IPS DF 19.7 (cell line): ENCODE results near the gene BUB3.
A peak's percentile ranks its signal among the peaks of the same experiment; 100 is the strongest.

ENCODE experiments used
- DNase-seq: peaks from one replicate; pipeline ENCODE4 v3.0.0-alpha.2; 2013; ENCODE audit warnings: low read depth, low spot score

Gene BUB3, protein sequence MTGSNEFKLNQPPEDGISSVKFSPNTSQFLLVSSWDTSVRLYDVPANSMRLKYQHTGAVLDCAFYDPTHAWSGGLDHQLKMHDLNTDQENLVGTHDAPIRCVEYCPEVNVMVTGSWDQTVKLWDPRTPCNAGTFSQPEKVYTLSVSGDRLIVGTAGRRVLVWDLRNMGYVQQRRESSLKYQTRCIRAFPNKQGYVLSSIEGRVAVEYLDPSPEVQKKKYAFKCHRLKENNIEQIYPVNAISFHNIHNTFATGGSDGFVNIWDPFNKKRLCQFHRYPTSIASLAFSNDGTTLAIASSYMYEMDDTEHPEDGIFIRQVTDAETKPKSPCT

DNA sequence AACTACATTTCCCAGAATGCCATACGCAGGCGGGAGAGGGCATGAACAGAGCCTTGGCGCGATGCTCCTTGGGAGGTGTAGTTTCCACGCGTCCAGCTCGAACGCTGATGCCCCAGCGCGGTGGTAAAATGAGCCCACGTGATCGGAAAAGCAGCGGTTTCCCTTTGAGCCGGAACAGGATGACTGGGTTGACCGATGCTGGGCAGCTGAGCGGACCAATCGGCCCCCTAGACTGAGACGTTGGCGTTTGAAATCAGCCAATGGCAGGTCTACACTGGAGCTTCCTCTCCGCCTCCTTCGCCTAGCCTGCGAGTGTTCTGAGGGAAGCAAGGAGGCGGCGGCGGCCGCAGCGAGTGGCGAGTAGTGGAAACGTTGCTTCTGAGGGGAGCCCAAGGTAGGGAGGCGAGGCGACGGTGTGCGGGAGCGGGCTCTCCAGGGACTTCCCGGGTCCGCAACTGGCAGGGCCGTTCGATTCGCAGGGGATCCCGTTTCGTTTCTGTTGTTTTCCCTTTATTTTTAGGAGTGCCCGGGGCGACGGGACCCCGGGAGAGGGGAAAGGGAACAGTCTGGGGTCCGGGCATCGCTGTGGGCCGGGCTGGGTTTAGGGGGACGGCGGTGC is at the start of gene BUB3:
Gene BUB3, plus strand, starts transcription at position 311 of the 619 bp plus-strand sequence. CDS start 516 bp downstream, outside the sequence.
- peak; percentile 99 for DNase-seq

DNA sequence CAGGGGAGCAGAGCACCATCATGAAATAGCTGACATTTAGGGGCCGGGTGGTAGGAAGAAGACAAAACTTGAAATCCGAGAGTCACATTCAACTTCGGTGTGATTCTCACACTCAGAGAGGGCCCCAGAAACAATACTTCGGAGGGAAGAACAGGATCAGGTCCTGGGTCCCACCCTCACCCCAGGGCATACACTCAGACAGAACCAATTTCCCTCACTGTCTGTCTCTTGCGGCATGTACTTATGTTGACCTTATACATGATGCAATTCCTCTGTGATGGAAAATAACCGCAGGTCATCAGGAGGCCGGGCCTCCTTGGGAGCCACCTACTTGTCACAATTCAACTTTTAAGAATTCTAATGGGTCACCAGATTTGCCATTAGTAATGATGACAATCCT is 44.7 kb upstream of the BUB3 start:
- DNase-seq = no peak

DNA sequence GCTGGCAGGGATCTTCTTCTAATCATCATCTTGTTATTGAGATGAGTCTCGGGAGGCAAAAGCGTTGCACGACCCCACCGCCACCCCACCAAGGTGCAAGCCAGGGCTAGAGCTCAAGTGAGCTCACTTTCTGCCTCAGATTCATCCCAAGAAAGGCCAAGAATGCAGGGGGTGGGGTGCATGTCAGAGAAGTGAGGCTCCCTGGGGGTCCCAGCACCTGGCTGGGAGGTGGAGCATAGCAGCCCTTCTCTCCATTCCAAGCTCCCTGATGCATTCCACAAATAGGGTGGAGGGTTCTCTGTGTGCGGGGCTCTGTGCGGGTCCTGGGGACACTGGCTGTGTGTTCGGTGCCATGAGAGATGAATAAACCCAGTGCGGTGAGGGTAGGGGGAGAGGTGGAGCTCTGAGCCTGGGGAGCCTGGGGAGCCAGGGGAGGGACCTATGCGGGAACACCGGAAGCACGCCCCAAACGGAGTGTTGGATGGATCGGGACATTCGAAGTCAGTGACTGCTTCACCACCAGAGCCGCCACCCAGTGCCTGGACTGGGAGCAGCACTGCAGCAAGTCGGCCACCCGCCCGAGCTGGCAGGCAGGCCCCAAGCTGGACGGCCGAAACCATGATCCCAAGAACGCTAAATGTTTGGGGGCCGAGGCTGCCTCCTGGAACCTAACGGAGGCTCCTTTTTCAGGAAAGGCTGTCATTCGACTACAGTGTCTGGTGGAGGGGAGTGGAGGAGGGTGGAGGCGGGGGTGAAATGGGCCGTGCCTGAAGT is 36.4 kb upstream of the BUB3 start:
- DNase-seq = no peak

DNA sequence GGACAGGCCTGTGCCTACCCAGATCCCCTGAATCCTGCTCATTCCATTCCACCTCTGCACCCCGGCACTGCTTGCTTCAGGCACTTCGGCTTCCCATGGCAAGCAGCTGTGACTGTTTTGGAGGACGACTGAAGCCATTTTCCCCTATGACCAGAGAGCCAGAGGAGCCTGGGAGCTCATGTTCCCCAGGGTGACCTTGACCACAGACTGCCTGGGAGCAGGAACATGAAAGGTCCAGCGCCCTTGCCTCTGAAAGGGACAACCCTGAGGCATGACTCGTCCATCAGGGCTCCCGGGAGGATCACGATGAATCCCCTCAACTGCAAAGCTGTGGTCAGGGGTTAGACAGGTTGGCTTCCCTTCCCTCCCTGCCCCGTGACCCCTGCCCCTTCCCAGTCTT is 35.1 kb upstream of the BUB3 start:
- DNase-seq = no peak

DNA sequence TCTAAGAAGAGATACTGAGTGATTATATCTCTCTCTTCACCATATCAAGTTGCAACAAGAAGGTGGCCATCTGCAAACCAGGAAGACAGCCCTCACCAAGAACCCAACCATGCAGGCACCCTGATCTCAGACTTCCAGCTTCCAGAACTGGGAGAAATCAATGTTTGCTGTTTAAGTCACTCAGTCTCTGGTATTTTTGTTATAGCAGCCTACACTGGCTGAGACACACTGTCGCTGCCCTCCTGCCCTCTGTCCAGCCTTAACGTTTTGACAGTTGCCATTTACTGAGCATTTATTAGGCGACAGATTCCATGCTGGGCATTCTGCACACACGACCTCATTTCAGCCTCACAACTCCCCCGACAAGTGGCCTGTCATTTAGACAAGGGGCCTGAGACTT is 28.0 kb upstream of the BUB3 start:
- no peak for DNase-seq

DNA sequence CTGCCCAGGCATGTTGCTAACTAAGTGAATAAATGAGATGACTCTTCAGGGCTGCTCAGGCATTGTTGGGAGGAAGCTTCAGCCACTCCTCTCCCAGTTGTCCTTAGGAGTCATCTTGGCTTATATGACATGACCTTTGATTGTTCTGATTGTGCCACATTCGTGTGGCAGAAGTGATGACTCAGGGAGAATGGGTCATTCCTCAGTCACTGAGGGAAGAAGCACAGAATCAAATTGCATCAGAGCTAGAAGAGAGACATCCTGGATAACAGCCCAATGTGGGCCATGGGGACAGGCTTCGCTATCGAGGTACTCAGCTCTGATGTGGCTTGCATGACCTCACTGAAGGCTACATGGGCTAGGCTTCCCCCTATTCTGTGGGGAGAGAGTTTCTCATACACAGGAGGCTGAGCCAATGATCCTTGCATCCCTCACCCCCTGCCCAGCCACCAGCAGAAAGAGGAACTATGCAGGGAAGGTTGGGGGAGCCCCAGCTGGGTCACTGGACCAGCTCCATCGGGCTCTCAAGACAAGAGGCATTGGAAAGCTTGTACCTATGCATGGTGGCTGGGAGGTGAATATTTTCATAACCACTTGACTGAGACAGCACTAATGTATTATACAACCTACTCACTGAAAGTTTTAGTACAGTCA is 24.5 kb upstream of the BUB3 start:
- DNase-seq = no peak

DNA sequence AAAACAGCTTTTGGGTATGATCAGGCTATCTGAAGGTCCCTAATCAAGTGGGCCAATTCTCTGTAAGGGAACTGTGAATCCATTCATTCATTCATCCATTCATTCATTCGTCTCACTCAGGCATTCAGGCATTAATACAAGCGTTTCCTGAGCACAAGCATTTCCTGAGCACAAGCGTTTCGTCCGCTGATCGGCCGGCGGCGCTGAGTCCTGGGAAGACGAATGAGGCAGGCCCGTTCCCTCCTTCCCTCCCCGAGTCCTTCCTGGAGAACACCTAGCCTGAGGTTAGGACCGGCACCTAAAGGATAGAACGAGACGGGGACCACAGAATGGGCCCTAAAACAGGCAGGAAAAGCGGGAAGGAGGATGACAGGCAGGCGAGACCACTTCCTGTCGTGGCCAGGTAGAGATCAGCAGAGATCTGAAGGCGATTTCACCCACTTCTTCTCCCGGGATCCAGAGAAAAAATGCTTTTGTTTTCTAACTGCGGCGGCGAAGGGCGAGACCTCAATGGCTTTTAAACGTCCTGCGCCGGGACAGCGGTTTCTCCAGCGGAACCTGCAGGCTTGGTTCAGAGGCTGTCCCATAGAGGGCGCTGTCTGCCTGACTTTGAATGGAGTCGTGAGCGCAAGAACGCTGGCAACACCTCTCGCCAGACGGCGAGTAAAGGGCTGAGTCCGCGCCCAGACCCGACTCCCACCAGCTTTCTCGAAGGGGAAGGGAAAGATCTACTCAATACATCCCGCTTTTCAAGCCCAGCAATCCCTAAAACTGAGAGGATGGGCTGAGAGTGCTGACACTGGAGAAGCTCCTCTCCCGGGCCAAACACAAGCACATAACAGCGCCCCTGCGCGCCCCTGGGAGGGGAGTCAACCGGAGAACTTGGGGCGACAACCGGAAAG is 21.4 kb upstream of the BUB3 start:
- DNase-seq = no peak

DNA sequence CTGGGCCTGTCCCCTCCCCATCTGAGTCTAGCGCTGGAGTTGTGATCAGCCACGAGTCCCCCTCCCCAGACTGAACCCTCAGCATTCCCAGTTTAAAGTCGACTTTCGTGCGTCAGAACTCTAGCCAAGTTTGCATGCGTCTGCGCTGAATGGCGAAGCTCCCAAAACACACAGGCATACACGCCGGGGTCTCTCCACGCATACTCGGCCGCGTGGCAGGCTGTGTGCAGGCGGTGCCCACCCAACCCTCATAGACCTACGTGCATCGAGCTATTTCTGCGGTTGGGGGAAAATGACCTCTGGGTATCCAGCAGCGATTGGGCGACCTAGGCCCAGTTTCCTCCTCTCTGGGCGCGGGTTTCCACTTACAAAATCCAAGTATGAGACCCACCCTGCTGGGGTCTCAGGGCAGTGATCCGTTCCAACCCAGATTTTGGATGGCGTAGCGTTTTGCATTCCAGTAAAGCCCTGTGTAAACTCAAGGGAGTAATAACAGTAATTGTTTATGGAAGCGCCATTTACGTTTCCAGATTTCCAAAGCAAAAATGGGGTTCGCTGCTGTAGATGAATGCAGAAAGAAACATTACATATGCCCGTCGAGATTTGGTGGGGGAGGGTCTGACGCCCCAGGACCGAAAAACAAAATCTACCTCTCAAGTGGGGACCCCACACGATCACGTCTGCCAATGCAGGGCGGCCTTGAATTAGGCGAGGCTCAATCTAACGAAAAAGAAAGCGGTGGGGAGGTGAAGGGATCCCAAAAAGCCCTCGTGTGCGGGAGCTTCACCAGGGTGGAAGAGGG is 20.5 kb upstream of the BUB3 start:
- DNase-seq = no peak

DNA sequence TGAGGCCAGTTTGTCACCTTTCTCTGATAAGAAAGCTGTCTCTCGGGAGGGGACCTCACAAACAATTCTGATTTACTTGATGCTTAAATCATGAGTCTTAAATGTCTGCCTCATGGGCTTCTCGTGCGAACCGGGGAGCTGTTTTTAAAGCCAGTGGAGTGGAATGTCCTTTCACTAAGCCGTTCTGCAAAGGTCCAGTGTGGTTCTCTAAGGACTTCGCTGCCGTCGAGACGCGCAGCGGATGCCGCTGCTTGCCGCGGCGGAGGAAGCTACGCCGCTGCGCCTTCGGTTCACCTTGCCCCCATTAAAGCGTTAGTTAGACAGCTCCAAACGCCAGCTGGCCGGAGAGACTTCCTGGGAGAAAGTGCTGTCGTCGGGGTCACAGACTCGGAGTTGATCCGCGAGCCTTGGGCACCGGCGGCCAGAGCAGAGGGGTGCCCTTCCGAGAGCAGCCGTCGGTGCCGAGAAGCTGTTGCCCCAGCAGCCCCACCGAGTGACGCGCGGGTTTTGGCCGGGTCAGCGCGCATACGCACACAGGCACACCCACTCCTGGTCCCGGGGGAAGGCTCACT is 19.8 kb upstream of the BUB3 start:
- no peak for DNase-seq

DNA sequence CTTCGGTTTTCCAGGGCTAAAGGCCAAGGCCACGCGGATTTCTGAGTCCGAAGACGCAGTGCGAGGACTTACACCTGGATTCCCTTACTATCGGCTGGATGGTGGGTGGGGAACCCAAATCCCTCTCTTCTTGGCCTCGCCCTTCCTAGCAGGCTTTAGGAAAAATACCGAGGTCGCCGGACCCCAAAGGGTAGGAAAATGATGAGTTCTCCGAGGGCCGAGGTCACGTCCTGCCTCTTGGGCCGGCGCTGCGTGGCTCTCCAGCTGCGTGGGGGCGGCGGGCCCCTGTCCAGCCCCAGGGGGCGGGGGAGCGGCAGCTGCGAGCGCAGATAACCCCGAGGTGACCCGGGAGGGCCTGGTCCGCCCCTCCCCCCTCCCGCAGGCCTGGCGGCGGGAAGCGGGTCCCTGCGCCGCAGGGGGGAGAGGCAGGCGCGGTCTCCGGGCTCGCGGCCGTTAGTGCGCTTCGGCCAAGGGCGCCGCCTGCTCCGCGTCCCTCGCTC is 19.2 kb upstream of the BUB3 start:
- DNase-seq = no peak

DNA sequence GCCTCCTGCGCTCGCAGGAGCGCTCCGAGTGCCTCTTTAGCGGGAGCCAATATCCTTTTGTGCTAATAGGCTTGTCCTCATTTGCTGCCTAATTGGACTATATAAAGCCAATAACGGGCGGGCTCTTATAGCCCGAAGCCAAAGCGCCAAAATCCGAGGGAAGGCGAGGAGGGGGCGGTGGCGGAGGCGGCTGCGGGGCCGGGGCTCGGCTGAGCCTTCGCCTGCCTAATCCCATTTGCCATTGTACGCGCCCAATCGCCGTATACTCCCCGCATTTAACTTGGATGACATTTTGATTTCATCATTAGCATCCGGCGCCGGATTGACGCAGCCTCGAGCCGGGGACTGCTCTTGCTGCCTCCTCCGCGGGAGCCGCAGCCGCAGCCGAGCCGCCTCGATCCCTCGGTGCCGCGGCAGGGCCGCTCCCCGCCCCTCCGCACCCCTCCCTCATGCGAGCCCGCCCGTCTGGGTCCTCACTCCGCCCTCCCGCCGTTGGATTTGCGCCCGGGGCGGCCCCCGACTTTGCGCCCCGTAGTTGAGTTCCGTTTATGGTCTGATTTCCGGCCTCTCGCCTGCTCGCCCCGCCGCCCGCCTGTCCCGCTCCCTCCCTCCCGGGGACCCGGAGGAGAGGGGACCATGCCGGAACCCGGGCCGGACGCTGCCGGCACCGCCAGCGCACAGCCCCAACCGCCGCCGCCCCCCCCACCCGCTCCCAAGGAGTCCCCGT is 18.6 kb upstream of the BUB3 start, which contains the start of gene HMX3:
Gene HMX3, plus strand, starts transcription at position 556 of the 727 bp plus-strand sequence. Its CDS starts 81 bp downstream, at position 637.
- DNase-seq = no peak

DNA sequence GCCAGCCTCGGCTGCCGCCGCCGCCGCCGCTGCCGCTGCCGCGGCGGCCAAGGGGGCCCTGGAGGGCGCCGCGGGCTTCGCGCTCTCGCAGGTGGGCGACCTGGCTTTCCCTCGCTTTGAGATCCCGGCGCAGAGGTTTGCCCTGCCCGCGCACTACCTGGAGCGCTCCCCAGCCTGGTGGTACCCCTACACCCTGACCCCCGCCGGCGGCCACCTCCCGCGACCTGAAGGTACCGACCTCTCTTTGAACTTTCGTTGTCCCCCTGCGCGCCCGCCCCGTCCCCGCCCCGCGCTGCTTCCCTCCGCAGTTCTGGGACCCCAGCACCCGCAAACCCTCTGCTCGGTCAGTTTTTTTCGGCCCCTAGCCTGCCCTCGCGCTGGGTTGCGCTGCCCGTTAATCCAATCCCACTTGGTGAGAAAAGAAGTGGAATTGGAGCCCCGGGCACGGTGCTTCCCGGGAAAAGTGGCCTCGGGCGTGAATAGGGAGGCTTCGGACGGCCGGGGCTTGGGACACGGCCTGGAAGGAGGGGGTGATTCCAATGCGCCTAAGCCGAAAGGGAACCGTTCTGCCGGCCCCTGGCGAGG is 17.9 kb upstream of the BUB3 start:
- DNase-seq = no peak

DNA sequence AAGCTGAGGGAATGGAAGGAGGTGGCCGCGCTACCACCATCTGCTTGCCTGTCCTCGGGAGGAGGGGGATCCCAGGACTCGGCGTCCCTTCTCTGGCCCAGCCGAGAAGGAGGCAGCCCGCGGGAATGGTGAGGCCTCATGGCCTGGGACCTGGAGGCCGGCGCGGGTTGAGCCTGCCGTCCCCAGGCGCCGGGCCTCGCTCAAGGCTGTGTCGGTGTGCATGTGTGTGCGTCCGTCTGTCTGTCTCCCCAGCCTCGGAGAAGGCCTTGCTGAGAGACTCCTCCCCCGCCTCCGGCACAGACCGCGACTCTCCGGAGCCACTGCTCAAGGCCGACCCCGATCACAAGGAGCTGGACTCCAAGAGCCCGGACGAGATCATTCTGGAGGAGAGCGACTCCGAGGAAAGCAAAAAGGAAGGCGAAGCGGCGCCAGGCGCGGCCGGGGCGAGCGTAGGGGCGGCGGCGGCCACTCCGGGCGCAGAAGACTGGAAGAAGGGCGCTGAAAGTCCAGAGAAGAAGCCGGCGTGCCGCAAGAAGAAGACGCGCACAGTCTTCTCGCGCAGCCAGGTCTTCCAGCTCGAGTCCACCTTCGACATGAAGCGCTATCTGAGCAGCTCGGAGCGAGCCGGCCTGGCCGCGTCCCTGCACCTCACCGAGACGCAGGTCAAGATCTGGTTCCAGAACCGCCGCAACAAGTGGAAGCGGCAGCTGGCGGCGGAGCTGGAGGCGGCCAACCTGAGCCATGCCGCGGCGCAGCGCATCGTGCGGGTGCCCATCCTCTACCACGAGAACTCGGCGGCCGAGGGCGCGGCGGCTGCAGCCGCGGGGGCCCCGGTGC is 17.2 kb upstream of the BUB3 start:
- no peak for DNase-seq

DNA sequence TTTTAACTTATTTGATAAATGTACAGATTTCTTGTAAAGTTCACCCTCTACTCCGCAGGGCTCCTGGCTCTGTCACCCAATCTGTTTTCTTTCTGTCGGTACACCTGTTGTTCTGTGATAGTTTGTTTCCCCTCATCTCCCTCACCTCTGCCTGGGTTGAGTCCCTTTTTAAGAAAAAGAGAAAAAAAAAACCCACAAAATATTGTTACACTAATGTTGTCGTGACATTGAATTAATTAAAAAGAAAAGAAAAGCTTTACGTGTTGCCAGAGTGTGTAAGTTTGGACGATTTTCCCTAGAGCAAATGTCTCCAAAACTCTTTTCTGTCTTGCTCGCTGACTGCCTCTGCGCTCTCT is 15.1 kb upstream of the BUB3 start:
- DNase-seq = no peak

DNA sequence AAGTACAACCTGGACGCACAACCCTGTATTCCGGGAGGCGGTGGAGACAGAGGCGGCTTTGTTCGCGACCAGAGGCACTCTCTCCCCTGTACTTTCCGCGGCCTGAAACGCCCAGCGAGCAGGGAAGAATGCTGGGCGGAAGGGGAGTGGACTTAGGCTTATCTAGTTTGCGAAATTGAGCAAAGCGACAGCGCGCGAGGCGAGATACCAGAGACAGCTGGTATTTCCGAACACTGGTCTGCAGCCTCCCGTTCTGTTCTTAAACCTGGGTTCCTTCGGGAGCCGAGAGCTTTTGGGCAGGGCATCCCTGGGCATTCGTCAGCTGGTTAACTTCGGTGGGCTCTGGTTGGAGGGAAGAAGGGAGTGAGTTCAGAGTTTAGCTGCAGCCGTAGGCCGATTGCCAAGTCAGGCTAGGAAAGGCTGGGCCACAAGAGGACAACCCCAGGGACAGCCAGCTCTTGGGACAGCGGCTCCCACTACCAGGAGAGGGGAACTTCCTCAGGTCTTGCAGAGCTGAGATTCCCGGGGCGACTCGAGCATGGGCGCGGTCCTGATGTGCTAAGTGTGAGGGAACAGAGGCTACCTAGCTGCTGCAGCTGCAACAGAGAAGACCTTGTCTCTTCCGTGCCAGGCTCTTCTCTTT is 14.6 kb upstream of the BUB3 start:
- DNase-seq = no peak

DNA sequence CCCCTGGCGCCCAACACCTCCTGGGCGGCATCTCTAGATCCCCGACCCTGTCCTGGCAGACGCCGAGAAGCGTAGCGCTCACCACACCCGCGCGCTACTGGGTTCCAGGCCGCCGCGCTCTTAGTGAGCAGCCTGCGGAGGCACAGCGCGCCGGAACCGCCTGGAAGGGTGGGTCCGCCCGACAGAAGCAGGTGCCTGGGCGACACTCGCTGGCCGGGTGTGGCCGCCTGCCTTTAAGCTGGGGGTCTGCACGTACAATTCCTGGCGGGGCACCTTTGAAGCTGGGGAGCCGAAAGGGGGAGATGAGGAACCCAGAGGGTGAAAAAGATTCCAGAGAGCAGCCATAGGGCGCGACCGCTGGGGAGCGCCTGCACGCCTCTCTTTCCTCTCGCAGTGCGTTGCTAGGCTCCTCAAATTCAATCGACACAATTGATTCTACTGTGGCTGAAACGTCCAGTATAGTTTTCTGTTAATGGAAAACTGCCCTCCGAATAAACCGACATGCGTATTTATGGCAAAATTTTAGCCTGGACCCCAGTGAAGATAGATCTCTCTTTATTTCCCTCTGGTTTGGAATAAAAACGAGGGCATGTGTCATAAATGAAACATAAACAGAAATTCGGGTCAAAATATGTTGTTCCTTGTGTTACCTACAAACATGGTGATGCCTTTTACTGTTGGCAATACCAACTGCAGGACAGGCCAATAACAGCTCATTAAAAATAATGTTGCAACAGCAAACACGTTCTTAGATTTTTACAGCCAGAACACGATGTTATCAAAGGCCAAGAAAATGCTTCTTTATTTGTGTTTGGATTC is 13.8 kb upstream of the BUB3 start:
- no peak for DNase-seq
